ENCODE data around the gene ZFP36L1. TPM values are rescaled to one million over a fixed set of nuclear protein-coding genes. Genes with fewer than 3 reads are reported as not detected.

The ZFP36L1 gene
- total RNA-seq, 2 donors from 2014 or later, result 99.4 to 99.6 TPM

DNA sequence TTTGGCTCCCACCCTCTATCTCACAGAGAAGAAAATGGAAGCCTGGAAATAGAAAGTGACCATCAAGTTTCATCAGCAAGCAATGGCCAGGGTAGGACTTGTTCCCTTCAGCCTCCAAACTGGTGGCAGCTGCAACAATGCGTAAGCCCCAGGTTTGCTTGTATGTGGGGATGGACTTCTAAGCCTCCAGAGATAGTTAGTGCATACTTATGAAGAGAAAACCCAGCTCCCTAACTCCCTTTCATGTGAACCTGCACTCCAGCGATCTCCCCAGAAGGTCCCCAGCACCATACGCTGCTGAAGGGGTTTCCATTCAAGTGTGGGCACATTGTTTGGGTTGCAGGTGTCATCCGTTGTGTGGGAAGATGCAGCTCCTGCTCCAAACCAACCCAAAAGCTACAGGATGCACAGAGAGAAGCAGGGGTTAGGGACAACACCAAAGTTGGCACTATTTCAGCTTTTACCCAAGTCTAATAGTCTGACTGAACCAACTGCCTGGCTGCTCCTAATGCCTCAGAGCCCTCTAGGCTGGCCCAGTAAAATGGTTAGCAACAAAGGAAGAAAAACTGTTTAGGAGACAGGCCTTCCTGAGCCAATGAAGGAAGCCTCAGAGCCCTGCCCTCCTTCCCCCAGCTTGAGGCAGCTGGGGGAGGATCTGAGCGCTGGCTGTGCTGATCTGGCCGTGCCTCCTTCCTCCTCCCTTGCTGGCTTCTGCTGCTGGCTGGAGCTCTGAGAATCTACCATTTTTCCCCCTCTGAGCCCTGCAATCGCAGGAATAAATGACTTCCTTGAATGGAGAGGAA is 12.3 kb downstream of the ZFP36L1 start:
- Mint-ChIP-seq H3K27ac (peak overlapping the region; percentile 38), H3K9me3 (peaks cover 3% of the 10 kb centered on the region), H3K36me3 (ENCODE audit: low read depth) (no peaks in the 10 kb centered on the region), H3K4me1 (peaks cover 30% of the 10 kb centered on the region), H3K4me3 (peak overlapping the region; percentile 29), H3K27me3 (ENCODE audit: insufficient read depth) (no peaks in the 10 kb centered on the region)
- peak; percentile 76 for DNase-seq
- no peak for TF ChIP-seq CTCF (conservative IDR thresholded peaks at IDR 0.05)
- no peaks in the 10 kb centered on the region for H3K36me3 ChIP-seq (ENCODE audit: control insufficient read depth, insufficient read depth, low read length)
- H3K9me3 ChIP-seq (ENCODE audit: control insufficient read depth, low read length), result no peaks in the 10 kb centered on the region
- 70 to 78% methylated on average over 4 to 7 of the region's 7 CpGs for WGBS, 2 experiments (ENCODE audit: insufficient coverage in 1 of 2, insufficient read length in 1 of 2)
- no peaks in the 10 kb centered on the region for H3K27me3 ChIP-seq (ENCODE audit: control insufficient read depth, insufficient read depth, low read length, poor library complexity, severe bottlenecking)
- H3K9ac ChIP-seq (ENCODE audit: extremely low read depth, low read length, poor library complexity, severe bottlenecking), result no peak overlapping the region
- no peak overlapping the region for H3K4me3 ChIP-seq (ENCODE audit: low read length)
- no peak overlapping the region for H3K27ac ChIP-seq (ENCODE audit: low read depth, low read length)
- peaks cover 25% of the 10 kb centered on the region for H3K4me1 ChIP-seq (ENCODE audit: control insufficient read depth, insufficient read depth, low read length)

DNA sequence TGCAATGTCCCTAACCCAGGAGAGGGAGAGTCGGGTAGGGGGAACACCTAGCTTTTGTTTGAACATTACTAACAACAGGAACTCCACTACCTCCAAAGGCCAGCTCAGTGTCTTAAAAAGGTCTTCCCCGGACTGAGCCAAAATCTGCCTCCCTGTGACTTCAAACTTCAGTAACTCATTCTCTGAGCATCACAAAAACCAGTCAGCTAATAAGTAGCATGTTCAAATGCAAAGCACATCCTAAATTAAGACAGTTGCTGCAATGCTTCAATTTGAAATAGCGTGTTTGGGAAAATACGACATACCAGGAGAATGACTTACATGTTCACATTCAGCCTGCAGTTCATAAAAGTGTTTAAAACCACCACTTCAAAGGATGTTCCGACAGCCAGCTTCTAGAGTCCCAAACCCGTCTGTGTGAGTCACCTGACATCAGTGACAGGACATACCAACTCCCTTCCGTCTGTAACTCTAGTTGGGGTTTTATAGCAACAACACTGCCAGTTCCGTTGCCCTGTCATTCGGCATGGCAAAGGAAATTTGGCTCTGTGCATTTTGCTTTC is 13.0 kb downstream of the ZFP36L1 start:
- H3K27me3 Mint-ChIP-seq (ENCODE audit: insufficient read depth), result no peaks in the 10 kb centered on the region
- Histone ChIP-seq H3K27me3 (ENCODE audit: control insufficient read depth, insufficient read depth, low read length, poor library complexity, severe bottlenecking) (no peaks in the 10 kb centered on the region), H3K9ac (ENCODE audit: extremely low read depth, low read length, poor library complexity, severe bottlenecking) (no peak overlapping the region), H3K36me3 (ENCODE audit: control insufficient read depth, insufficient read depth, low read length) (no peaks in the 10 kb centered on the region), H3K4me3 (ENCODE audit: low read length) (no peak overlapping the region), H3K9me3 (ENCODE audit: control insufficient read depth, low read length) (no peaks in the 10 kb centered on the region), H3K4me1 (ENCODE audit: control insufficient read depth, insufficient read depth, low read length) (peaks cover 25% of the 10 kb centered on the region), H3K27ac (ENCODE audit: low read depth, low read length) (no peak overlapping the region)
- no peak overlapping the region for H3K4me3 Mint-ChIP-seq
- H3K36me3 Mint-ChIP-seq (ENCODE audit: low read depth), result no peaks in the 10 kb centered on the region
- H3K4me1 Mint-ChIP-seq, result peaks cover 30% of the 10 kb centered on the region
- peaks cover 8% of the 10 kb centered on the region for H3K9me3 Mint-ChIP-seq
- H3K27ac Mint-ChIP-seq, result no peak overlapping the region
- no peak for TF ChIP-seq CTCF (conservative IDR thresholded peaks at IDR 0.05)
- 82 to 88% methylated on average over 8 to 9 of the region's 9 CpGs for WGBS, 2 experiments (ENCODE audit: insufficient coverage in 1 of 2, insufficient read length in 1 of 2)
- peak; percentile 37 for DNase-seq

GRCh38 chr14:68777644-68778043 is 15.2 kb downstream of the ZFP36L1 start:
- H3K27me3 ChIP-seq (ENCODE audit: control insufficient read depth, insufficient read depth, low read length, poor library complexity, severe bottlenecking), result no peaks in the 10 kb centered on the region
- no peak overlapping the region for H3K27ac ChIP-seq (ENCODE audit: low read depth, low read length)
- no peak for DNase-seq
- Mint-ChIP-seq H3K36me3 (ENCODE audit: low read depth) (no peaks in the 10 kb centered on the region), H3K4me3 (no peak overlapping the region), H3K27ac (no peak overlapping the region), H3K9me3 (peaks cover 19% of the 10 kb centered on the region), H3K4me1 (peaks cover 30% of the 10 kb centered on the region), H3K27me3 (ENCODE audit: insufficient read depth) (peaks cover 4% of the 10 kb centered on the region)
- no peaks in the 10 kb centered on the region for H3K9me3 ChIP-seq (ENCODE audit: control insufficient read depth, low read length)
- no peak overlapping the region for H3K4me3 ChIP-seq (ENCODE audit: low read length)
- H3K9ac ChIP-seq (ENCODE audit: extremely low read depth, low read length, poor library complexity, severe bottlenecking), result no peak overlapping the region
- no peak for TF ChIP-seq CTCF (conservative IDR thresholded peaks at IDR 0.05)
- H3K4me1 ChIP-seq (ENCODE audit: control insufficient read depth, insufficient read depth, low read length), result peaks cover 23% of the 10 kb centered on the region
- WGBS, 2 experiments (ENCODE audit: insufficient coverage in 1 of 2, insufficient read length in 1 of 2), result 92% methylated on average over 1 of the region's 1 CpG; no CpG with 5 or more reads in 1 of the 2 experiments
- H3K36me3 ChIP-seq (ENCODE audit: control insufficient read depth, insufficient read depth, low read length), result no peaks in the 10 kb centered on the region
